H1 (cell line): ENCODE measurements around the gene MLC1.

Experiments used
- CEBPB ChIP-seq: IDR thresholded peaks from 2 replicates; pipeline ENCODE4 v1.6.1; 2012; ENCODE audit warnings: low read depth, low read length
- EZH2 ChIP-seq: fragments of 200-600 bp; sonication (generic); IDR thresholded peaks from 2 replicates; pipeline ENCODE4 v1.7.1; 2012; ENCODE audit warnings: low read depth, mild to moderate bottlenecking, moderate library complexity, low read length, inconsistent platforms; ENCODE audit not compliant: severe bottlenecking
- FOSL1 ChIP-seq: IDR thresholded peaks from 2 replicates; pipeline ENCODE4 v1.6.1; 2011; ENCODE audit warnings: mild to moderate bottlenecking, low read depth, low read length, moderate library complexity; ENCODE audit not compliant: insufficient read depth
- JUN ChIP-seq: IDR thresholded peaks from 2 replicates; pipeline ENCODE4 v1.6.1; 2011; ENCODE audit warnings: low read depth, mild to moderate bottlenecking, improper control_type of control experiment, low read length
- MAX ChIP-seq: IDR thresholded peaks from 2 replicates; pipeline ENCODE4 v1.6.1; 2012; ENCODE audit warnings: inconsistent platforms
- NRF1 ChIP-seq: IDR thresholded peaks from 2 replicates; pipeline ENCODE4 v1.6.1; 2011; ENCODE audit warnings: mild to moderate bottlenecking, low read depth, low read length, improper control_type of control experiment
- PHF8 ChIP-seq: fragments of 200-600 bp; sonication (generic); conservative IDR thresholded peaks from 2 replicates; pipeline ENCODE4 v1.7.1; 2012; ENCODE audit warnings: low read depth, mild to moderate bottlenecking, inconsistent platforms, low read length, moderate library complexity
- POLR2A ChIP-seq, 2 experiments: IDR thresholded peaks; 1 replicate in 1 of 2; 2 replicates in 1 of 2; pipeline ENCODE4 v1.6.1; 2011; ENCODE audit warnings: low read depth in 2 of 2, low read length in 2 of 2, mild to moderate bottlenecking in 2 of 2; ENCODE audit errors: control extremely low read depth in 1 of 2
- POLR2AphosphoS5 ChIP-seq: IDR thresholded peaks from 2 replicates; pipeline ENCODE4 v1.6.1; 2011; ENCODE audit warnings: low read depth, low read length
- SUZ12 ChIP-seq: fragments of 200-600 bp; sonication (generic); IDR thresholded peaks from 2 replicates; pipeline ENCODE4 v1.6.1; 2012; ENCODE audit warnings: mild to moderate bottlenecking, inconsistent platforms, low read length, moderate library complexity, mixed read lengths
- TF ChIP-seq, protein P1 (sequence below), 3 experiments: IDR thresholded peaks; 1 replicate in 2 of 3; 2 replicates in 1 of 3; pipeline versions ENCODE4 v1.5.1 to v1.6.1; 2011; ENCODE audit warnings: low read length in 3 of 3, mild to moderate bottlenecking in 3 of 3, inconsistent platforms in 2 of 3, low read depth in 1 of 3, moderate library complexity in 1 of 3; ENCODE audit not compliant: insufficient read depth in 1 of 3; ENCODE audit errors: control extremely low read depth in 1 of 3

- TF ChIP-seq JUN (no peak), EZH2 (no peak), CEBPB (no peak), POLR2A (IDR thresholded peaks at IDR 0.05; ENCODE audit: control extremely low read depth in 1 of 2, low read depth in 2 of 2, low read length in 2 of 2) (no peak), MAX (no peak), SUZ12 (no peak), PHF8 (no peak), POLR2AphosphoS5 (no peak), FOSL1 (no peak), NRF1 (no peak)
- TF ChIP-seq, protein P1, sequence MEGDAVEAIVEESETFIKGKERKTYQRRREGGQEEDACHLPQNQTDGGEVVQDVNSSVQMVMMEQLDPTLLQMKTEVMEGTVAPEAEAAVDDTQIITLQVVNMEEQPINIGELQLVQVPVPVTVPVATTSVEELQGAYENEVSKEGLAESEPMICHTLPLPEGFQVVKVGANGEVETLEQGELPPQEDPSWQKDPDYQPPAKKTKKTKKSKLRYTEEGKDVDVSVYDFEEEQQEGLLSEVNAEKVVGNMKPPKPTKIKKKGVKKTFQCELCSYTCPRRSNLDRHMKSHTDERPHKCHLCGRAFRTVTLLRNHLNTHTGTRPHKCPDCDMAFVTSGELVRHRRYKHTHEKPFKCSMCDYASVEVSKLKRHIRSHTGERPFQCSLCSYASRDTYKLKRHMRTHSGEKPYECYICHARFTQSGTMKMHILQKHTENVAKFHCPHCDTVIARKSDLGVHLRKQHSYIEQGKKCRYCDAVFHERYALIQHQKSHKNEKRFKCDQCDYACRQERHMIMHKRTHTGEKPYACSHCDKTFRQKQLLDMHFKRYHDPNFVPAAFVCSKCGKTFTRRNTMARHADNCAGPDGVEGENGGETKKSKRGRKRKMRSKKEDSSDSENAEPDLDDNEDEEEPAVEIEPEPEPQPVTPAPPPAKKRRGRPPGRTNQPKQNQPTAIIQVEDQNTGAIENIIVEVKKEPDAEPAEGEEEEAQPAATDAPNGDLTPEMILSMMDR (IDR thresholded peaks at IDR 0.05; ENCODE audit: control extremely low read depth in 1 of 3, insufficient read depth in 1 of 3, low read depth in 1 of 3, low read length in 3 of 3): no peak
Observed at GRCh38 chr22:50101870-50102565, 16.8 kb upstream of the MLC1 start.
